ENCODE data around the gene KIAA0930. TPM values are rescaled to one million over a fixed set of nuclear protein-coding genes. Genes with fewer than 3 reads are reported as not detected.
"Not testable (repeated sequence)": the region's sequence is repeated elsewhere in the genome, so short reads cannot be mapped to it uniquely, and the experiment has no call there.

KIAA0930 gene
- total RNA-seq, 1 donor from 2014 or later: 18.6 TPM

DNA sequence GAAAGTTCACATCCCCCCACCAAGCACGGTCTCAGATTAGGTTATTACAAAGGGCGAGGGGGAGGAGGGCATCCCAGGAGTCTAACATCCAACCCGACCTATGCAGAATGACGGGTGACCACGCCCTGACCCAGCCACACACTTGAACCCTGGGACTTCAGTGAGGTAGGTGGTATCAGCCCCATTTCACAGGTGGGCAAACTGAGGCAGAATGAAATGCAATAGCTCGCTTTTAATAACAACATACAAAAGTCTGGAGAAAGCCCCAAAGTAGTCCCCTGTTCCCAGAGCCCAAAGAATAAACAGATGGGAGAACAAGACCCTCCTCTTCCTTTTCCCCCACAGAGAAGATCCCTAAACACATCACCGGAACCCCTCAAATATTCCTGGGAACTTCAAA is 45.1 kb downstream of the KIAA0930 start:
- intact Hi-C loops (cut with DNase I): no loop called here
- DNase-seq: no peak
- no peak for ATAC-seq (ENCODE audit: poor library complexity)

DNA sequence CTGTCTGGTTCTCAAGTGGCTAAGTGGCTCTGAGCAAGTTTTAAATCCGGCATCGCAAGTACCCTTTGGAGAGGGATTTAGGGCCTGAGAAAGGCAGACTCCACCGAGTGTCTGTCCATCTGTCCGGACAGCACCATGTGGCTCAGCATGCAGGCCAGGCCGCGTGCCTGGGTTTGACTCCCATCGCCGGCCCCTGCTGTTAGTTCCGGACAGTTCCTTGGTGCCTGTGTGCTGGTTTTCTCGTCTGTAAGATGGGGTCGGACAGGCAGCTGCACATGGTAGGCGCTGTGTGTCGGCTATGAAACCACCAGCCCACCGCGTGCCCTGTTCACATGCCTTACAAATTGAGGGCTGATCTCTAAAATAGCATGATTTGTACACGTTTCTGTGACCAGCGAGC is 46.0 kb downstream of the KIAA0930 start:
- intact Hi-C loops (cut with DNase I): no loop called here
- DNase-seq (no peak), ATAC-seq (ENCODE audit: poor library complexity) (no peak)

DNA sequence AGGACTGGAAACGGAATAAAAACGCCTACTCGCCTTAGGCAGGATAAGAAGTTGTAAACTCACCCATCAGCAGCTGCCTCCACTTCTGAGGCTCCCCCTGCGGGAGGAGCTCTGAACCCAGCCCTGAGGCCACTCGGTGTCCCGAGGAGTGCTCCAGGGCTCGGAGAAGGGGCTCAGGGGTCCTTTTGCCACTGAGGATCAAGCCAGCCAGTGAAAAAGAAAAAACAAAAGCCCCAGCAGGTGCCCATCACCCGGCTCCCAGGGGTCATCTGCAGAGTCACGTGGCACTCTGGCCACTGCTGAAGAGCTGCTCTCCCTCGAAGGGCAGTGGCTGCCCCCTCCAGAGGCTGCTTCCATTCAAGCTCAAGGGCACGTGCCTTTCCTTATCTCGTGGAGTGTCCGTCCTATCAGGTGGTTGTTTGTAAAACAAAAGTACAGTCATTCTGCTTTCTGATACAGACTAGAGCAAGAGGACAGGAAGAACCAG is 48.0 kb downstream of the KIAA0930 start:
- DNase-seq: no peak
- intact Hi-C loops (cut with DNase I): no loop called here
- no peak for ATAC-seq (ENCODE audit: poor library complexity)

DNA sequence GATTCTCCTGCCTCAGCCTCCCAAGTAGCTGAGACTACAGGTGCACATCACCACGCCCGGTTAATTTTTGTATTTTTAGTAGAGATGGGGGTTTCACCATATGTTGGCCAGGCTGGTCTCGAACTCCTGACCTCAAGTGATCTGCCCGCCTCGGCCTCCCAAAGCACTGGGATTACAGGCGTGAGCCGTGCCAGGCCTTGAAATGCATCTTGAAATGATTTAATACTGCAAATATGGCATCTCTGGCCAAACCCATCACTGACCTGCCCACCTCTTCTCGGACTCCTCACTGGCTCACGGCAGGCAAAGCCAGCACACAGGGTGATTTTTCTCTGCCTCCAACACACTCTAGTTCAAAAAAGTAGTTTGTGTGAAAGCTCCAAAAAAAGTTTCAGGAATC is 48.9 kb downstream of the KIAA0930 start:
- DNase-seq; intact Hi-C loops (cut with DNase I); ATAC-seq (ENCODE audit: poor library complexity): not testable (repeated sequence)

DNA sequence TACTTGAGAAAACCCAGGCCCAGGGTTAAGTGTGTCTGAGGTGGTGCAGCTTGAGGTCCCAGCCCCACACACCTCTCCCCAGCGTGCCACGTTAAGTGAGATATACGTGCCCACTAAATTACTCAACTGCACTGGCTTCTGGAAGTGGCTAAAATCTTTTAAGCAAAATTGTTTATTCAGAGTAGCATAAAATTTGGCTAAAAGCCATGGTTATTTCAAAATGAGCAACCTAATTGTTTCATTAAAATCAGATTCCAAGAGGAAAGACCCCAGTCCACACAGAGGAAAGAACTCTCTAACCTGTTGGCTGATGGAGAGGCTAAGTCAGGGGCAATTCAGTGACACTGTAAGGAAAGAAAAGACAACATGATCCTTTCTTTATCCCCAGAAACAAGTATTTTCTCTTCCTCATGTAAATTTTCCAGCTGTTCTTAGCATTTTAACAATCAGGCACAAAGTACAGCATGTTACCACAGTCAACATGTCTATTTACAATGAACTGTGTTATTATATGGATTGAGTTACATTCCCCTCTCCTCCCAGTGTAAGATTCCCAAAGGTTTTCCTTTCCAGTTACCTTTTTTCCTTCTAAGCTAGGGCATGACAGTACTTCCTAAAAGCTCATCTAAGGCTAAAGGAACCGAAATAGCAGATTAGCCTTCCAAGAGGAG is 50.4 kb downstream of the KIAA0930 start:
- intact Hi-C loops (cut with DNase I): no loop called here
- ATAC-seq (ENCODE audit: poor library complexity) (no peak), DNase-seq (no peak)

DNA sequence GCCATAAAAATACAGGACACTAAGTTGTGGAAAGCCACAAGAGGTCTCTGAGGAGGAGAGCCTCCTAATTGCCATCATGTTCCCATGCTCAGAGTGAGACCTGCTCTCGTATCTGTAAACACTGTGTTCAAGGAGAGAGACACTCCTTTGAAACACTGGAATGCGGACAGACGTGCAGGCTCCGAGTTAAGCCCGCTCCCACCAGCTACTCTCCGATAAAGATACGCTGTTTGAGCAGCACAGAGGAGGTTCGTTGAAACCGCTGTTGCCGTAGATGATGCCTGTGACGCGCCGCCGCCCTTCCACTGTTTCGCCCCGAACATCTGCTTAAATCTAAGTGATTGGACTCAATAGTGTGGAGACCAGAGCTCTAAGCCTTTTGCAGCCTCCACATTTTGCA is 51.9 kb downstream of the KIAA0930 start:
- intact Hi-C loops (cut with DNase I): no loop called here
- ATAC-seq (ENCODE audit: poor library complexity): no peak

DNA sequence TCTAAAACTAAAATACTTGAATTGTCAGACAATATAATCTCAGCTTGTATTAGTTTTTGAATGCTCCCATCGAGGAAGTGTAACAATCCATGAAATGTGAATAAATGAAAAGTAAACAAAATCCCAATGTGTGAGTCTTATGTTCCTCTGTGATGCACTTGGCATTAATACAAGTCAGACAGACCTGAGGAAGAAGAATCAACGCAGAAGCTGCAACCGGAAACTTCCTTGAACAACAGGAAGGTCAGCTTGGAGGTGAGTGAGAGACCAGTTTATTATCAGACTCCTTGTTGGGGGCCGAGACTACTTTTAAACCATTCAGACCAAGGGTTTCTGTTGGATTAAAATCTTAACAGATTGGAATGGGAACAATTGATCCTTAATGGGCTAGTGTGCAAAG is 52.8 kb downstream of the KIAA0930 start:
- ATAC-seq (ENCODE audit: poor library complexity) (no peak), DNase-seq (no peak)
- intact Hi-C loops (cut with DNase I): no loop called here

More for the DNA sequence above, 51.9 kb downstream of the KIAA0930 start:
- no peak for DNase-seq

DNA sequence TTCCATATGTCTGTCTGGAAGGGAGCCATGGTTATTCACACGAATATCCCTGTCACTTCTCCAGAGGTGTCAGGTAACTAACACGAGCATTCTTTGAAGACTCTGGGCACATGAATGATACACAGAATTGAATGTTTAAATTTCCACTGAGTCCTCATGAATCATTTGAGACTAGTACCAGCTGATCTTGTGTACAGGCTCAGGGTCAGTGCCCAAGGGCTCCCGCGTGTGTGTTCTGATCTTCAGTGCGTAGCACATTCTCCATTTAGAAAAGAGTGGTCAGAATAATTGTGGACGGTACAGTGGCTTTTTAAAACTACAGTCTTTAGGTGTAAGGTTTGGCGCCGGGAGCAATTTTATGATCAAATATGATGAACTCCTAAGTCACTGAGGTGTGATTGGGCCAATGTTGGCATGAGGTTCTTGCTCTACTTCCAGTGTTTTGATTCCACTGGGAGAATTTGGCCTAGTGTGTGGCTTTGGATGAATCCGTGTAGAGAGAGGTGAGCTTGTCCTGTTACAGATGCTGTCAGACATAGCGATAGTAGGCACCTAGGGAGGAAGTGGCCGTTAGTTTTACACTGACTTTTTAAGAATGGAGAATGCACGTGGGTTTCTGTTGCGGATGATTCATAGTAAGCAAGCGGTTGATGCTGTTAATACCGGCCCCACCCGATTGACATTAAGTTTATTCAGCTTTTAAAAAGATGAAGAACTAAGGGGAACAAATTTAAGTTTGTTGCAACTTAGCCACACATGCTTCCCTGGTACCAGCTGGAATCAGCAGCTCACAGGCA is 54.8 kb downstream of the KIAA0930 start:
- no peak for ATAC-seq (ENCODE audit: poor library complexity)
- intact Hi-C loops (cut with DNase I): no loop called here
- no peak for DNase-seq

DNA sequence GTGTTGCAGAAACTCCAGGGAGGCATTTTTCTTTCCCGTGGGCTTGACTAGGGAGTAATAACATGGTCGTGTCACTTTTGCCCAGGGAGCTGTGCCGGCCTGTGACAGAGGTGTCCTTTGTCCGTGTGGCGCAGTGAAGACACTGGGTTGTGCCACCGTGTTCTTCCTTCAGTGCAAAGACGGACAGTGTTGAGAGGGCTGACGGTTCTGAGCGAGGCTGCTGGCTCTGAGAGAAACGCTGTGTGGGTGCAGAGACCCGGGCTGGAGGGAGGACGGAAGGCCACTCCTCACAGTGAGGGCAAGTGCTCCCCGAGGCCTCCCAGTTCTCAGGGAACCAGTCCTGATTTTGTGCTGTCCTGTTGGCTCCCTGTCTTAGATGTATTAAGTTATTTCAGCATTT is 56.7 kb downstream of the KIAA0930 start:
- intact Hi-C loops (cut with DNase I): no loop called here
- no peak for DNase-seq
- no peak for ATAC-seq (ENCODE audit: poor library complexity)

DNA sequence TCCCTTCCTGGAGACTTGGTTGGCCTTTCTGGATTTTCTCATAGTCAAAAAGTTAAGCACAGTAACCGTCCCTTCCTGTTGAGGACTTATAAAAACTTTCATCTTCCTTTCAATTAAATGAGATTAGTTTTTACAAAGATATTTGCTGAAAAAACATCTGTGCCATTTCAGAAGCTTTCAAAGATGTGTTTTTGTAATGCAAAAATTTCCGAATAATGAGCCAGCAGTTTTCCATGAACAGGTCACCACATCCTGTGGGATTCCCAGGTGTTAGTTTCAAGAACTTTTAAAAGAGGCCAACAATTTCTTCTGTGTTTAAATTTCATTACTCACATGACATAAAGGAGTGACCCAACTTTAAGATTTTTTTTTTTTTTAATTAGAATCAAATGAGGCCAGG is 58.9 kb downstream of the KIAA0930 start:
- DNase-seq: no peak
- ATAC-seq (ENCODE audit: poor library complexity): no peak
- intact Hi-C loops (cut with DNase I): no loop called here

DNA sequence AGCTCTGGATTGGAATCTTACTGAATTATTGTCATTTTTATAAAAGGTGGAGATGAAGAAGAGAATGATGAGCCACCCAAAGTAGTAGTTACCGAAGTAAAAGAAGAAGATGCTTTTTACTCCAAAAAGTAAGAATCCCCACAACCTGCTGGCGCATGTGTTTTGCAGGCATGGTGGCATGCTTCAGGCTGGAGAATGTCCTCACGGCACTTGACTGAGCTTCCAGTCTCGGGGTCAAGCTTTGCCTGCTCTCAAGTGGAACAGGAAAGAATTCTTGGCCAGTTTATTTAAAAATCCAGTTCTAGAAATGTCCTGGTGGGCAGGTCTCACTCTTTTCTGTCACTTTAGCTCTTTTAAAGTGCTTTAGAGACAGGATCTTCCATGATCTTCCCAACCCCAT is 59.5 kb downstream of the KIAA0930 start:
- intact Hi-C loops (cut with DNase I): no loop called here
- DNase-seq: no peak
- no peak for ATAC-seq (ENCODE audit: poor library complexity)

DNA sequence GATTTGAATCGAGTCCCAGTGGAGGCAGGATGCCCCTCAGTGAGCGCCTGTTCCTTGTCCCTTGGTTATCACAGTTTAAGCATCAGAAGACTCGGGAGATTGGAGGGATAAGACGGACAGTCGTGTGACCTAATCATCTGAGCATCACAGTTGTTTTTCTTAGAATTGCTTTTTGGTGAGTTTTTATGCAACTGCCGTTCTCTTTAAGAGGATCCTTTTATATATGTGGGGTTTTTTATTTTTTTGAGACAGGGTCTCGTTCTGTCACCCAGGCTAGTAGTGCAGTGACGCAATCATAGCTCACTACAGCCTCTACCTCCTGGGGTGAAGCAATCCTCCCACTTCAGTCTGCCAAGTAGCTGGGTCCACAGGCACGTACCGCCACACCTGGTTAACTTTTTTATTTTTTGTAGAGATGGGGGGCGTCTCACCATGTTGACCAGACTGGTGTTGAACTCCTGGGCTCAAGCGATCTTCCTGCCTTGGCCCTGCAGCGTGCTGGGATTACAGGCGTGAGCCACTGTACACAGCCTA is 60.5 kb downstream of the KIAA0930 start:
- ATAC-seq (ENCODE audit: poor library complexity): no peak
- no peak for DNase-seq
- intact Hi-C loops (cut with DNase I): no loop called here

DNA sequence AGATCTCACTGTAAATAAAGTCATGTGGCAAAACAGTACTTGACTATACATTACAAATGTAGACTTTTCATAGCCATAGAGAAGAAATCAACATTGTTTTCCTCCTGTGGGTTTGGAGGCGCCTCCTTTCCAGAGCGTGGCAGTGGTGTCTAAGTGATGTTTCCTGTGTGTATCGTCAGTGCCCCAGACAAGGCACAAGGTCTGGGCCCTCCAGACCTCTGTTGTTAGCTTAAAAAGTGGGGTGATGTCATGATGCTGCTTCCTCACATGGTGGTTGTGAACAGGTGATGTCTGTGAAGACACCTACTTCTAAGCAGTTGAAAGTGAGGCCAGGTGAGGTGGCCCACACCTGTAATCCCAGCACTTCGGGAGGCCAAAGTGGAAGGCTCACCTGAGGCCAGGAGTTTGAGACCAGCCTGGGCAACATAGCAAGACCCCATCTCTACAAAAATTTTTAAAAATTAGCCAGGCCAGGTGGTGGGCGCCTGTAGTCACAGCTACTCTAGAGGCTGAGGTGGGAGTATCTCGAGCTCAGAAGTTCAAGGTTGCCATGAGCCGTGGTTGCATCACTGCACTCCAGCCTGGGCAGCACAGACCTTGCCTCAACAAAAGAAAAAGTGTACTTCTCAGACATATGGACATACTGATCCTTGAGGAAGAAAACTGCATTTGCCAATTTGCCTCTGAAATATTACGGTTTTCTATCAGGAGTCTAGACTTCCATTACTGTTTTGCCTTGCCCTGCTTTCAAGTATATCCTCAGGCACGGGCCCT is 61.2 kb downstream of the KIAA0930 start:
- DNase-seq: no peak
- no peak for ATAC-seq (ENCODE audit: poor library complexity)
- intact Hi-C loops (cut with DNase I): no loop called here

DNA sequence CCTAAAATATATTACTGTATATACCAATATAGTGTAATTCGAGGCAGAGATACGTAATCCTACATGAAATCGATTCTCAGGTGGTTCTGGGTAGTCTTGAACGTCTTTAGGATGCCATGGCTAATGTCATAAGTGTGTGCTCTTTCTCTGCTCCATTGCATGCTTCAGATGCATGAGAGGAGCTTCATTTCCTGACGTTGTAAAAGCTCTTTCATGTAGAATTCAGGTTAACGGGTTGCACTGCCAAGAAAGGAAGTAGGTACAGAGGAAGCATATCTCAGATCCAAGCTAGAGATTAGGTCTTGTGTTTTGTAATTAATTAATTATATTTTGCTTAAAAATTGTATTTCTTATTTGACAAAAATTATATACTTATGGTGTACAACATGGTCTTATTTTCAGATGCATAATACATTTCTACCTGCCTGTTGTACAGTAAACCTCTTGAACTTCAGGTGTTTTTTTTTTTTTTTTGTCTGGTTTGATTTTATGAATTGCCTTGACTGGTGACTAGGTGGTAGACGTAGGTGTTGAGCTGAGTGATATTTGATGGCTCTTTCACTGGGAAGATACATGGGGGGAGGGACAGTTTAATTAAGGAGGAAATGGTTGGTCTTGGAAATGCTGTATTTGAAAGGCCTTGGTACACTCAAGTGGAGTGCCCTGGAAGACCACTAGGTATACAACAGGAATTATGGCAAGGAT is 67.7 kb downstream of the KIAA0930 start:
- ATAC-seq (ENCODE audit: poor library complexity): no peak
- DNase-seq: no peak
- intact Hi-C loops (cut with DNase I): no loop called here

DNA sequence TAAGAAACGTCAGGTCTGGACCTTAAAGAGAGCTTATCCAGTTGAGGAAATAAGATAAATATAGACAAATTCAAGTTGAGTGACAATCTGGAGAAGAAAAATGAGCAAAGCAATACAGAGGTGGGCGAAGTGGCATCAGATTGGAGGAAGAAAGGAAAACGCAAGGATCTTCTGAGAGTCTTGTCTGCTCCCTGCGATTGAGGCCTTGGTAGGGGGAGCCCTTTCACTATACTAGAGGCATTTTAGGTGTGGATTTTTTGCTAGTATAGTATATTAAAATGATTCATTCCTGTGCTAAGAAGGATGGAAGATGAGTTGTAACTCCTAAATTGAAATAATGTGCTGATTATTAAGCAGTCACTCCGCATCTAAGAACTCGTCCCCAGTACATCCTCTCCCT is 68.9 kb downstream of the KIAA0930 start:
- no peak for DNase-seq
- intact Hi-C loops (cut with DNase I): no loop called here

DNA sequence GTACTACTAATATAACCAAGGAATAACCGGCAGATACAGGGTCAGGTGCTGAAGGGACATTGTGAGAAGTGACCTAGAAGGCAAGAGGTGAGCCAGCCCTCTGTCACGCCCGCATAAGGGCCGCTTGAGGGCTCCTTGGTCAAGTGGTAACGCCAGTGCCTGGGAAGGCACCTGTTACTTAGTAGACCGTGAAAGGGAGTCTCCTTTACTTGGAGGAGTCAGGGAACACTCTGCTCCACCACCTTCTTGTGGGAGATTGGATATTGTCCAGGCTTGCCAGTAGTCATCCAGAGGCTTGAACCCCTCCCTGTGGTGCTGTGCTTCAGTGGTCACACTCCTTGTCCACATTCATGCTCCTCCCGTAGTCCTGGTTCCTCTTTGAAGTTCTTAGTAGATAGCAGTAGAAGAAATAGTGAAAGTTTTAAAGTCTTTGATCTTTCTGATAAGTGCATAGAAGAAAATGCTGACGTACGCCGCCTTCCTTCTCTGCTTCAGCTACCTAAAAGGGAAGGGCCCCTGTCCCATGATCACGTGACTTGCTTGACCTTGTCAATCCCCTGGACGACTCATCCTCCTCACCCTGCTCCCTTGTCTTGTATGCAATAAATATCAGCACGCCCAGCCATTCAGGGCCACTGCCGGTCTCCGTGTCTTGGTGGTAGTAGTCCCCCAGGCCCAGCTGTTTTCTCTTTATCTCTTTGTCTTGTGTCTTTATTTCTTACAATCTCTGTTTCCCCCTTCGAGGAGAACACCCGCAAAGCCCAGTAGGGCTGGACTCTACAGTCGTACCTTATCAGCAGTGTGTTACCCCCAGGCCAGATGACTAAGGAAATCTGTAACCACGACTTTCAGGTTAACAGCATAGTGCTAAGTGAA is 70.9 kb downstream of the KIAA0930 start:
- intact Hi-C loops (cut with DNase I): no loop called here
- DNase-seq: no peak
- ATAC-seq (ENCODE audit: poor library complexity): no peak

More for the DNA sequence above, 68.9 kb downstream of the KIAA0930 start:
- ATAC-seq (ENCODE audit: poor library complexity): no peak

DNA sequence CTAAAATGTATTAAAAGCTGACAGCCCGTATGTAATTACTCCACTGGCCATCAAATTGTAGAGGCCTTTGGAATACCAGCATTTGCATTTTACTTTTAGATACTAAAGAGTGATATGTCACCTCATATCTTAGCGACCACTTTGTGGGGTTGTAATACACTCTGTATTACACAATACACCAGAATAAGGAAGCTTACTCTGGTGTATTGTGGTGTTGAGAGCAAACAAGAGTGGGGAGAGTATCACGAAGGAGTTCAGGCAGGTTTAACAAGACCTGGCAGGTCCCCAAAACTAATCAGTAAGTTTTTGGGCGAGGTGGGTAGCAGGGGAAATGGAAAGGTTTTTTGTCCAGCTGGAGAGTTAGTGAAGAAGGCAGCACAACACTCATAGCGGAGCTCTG is 73.8 kb downstream of the KIAA0930 start:
- intact Hi-C loops (cut with DNase I): no loop called here
- ATAC-seq (ENCODE audit: poor library complexity) (no peak), DNase-seq (no peak)

All from Right ventricle myocardium superior (tissue), 1 donor.